Activated gamma-delta T cell treated with Interleukin-2 at 50 U/mL for 16 hours (primary cell): ENCODE results near the gene CELF5.
"Not testable (repeated sequence)": the region's sequence is repeated elsewhere in the genome, so short reads cannot be mapped to it uniquely, and the experiment has no call there.

Source experiments
- DNase-seq: peaks from one replicate; pipeline ENCODE4 v3.0.0-alpha.2; 2020

CELF5 gene

DNA sequence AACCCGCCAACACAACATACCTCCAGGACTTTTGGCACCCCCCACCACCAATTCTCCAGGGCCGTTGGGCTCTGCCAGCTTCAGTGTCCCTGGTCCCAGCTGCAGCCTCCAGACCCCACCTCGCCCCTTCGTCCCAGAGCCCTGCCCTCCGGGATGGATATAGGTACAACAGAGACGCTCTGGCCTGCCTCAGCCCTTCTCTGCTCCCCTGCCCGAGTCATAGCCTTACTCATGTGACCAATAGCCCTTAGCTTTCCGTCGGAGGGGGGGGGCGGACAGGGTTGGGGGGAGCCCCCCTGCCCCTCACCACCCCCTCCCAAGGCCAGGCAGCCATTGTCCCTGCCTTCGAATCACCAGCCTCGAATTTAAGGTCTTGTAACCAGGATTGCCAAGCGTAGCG, 71.1 kb downstream of the CELF5 start:
- DNase-seq: no peak

DNA sequence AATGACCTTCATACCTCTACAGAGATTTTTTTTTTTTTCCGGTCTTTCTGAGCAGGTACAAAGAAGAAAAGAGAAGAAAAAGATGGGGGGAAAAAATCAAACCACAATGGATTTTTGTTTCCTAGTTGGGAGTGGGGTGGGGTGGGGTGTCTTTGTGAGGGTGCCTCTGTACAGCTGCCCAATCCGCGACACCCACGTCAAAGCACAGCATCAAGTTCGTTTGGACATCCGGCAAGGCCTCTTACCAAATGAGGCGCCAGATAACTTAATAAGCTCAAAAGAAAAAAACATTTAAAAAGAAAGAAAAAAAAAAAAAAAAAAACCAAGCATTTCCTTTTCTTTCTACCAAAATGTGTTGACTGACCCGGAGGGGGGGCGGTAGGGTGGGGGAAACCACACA, 71.6 kb downstream of the CELF5 start:
- DNase-seq: no peak

DNA sequence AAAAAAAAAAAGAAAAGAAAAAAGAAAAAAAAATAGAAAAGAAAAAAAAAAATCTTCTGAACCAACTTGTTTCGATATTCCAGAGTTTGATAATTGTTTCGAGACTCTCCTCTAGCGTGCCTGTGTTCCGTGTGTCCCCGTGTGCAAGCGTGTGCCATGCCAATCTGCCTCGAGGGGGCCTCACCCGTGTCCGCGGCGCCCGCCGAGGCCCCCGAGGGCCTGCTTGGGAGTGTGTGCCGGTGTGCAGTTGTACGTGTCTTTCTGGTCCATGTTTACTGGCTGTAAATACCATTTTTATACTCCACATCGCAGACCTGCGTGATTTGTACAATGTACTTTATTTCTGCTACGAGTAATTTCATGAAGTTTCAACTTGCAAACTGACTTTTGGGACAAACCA, 72.0 kb downstream of the CELF5 start:
- no peak for DNase-seq

DNA sequence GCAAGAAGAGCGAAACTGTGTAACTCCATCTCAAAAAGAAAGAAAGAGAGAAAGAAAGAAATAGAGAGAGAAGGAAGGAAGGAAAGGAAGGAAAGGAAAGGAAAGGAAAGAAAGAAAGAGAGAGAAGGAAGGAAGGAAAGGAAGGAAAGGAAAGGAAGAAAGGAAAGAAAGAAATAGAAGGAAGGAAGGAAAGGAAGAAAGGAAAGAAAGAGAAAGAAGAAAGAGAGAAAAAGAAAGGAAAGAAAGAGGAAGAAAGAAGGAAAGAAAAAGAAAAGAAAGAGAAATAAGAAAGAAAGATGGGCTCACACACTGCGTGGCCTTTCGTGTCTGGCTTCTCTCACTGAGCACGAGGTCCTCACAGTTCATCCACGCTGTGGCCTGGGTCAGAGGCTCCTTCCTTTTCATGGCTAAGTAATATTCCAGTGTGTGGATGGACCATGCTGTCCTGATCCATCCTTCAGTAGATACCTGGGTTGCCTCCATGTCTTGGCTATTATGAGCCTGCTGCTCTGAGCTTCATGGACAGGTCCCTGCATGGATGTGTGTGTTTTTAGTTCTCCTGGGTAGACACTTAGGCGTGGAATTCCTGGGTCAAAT, 74.5 kb downstream of the CELF5 start:
- no peak for DNase-seq

DNA sequence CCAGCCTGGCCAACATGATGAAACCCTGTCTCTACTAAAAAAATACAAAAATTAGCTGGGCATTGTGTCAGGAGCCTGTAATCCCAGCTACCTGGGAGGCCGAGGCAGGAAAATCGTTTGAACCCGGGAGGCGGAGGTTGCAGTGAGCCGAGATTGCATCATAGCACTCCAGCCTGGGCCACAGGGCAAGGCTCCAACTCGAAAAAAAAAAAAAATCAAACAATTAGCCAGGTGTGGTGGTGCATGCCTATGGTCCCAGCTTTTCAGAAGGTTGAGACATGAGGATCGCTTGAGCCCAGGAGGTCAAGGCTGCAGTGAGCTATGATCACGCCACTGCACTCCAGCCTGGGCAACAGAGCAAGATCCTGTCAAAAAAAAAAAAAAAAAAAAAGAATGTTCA, 76.1 kb downstream of the CELF5 start:
- not testable (repeated sequence) for DNase-seq

DNA sequence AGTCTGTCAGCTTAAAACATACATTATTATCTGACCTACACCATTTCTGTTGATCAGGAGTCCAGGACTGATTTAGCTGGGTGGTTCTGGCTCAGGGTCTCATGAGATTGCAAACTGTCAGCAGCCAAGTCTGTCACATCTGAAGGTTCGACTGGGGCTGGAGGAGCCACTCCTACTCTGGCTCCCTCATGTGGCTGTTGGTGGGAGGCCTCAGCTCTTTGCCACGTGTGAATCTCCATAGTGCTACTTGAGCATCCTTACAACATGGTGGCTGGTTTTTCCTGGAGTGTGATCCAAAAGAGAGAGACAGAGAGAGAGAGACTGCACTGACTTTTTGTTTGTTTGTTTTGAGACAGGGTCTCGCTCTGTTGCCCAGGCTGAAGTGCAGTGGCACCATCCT, 78.3 kb downstream of the CELF5 start:
- DNase-seq: no peak

DNA sequence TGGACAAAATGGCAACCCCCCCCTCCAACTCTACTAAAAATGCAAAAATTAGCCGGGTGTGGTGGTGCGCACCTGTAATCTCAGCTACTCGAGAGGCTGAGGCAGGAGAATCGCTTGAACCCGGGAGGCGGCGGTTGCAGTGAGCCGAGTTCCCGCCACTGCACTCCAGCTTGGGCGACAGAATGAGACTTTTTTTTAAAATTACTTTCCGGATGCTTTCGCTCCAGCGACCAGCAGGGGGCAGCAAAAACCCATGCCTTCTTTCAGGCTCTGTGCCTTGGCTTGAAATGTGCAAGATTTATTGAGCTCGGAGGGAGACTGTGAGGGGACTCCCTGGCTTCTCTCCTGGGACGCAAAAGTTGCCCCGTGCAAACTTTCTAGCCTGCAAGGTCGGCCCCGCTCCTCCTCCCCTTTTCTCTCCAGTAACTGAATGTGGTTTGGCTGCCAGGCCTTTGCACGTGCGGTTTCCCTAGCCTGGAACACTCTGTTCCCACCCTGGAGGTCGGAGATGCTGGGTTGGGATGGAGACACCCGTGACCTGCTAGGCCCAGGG, 80.5 kb downstream of the CELF5 start:
- peak; percentile 77 for DNase-seq

DNA sequence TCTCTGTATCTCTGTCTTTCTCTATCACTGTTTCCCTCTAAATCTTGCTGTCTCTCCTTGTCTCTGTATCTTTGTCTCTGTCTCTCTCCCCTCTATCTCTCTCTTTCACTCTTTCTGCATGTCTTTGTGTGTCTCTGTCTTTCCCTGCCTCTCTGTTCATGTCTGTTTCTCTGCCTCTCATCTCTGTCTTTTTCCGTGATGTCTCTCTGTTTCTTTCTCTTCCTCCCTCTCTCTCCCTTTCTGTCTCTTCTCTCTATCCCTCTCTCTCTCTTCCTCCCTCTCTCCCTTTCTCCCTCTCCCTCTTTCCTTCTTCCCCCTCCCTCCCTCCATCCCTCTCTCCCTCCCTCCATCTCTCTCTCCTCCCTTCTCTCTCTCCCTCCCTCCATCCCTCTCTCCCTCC, 85.3 kb downstream of the CELF5 start:
- no peak for DNase-seq

DNA sequence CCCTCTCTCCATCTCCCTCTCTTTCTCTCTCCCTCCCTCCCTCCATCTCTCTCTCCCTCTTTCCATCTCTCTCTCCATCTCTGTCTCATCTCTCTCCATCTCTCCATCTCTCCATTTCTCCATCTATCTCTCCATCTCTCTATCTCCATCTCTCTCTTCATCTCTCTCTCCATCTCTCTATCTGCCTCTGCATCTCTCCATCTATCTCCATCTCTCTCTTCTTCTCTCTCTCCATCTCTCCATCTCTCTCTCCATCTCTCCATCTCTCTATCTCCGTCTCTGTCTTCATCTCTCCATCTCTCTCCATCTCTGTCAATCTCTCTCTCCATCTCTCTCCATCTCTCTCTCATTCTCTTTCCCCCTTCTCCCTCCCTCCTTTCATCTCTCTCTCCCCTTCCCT, 85.8 kb downstream of the CELF5 start:
- DNase-seq: no peak

DNA sequence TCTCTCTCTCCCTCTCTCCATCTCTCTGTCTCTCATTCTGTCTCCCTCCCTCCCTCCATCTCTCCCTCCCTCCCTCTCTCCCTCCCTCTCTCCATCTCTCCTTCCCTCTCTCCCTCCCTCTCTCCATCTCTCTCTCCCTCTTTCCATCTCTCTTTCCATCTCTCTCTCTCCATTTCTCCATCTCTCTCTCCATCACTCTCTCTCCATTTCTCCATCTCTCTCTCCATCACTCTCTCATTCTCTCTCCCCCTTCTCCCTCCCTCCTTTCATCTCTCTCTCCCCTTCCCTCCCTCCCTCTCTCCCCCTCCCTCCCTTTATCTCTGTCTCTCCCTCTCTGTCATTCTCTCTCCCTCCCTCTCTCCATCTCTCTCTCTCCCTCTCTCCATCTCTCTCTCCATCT, 86.2 kb downstream of the CELF5 start:
- no peak for DNase-seq

DNA sequence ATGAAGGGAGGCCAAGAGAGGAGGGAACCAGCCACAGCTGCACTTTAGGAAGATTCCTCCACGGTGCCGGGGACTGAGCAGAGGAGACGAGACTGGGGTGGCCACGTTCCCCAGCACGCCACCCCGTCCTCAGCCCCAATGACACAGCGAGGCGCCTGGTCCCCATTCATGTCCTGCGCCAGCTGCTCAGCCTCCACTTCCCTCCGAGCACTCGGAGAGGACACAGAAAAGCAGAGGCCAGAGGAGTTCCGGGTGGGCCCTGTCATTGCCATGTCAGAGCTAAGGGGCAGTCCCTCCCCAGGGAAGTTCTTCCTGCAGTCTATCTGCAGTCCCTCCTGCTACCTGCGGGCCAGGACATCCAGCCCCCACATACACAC, 88.7 kb downstream of the CELF5 start:
- DNase-seq: no peak

DNA sequence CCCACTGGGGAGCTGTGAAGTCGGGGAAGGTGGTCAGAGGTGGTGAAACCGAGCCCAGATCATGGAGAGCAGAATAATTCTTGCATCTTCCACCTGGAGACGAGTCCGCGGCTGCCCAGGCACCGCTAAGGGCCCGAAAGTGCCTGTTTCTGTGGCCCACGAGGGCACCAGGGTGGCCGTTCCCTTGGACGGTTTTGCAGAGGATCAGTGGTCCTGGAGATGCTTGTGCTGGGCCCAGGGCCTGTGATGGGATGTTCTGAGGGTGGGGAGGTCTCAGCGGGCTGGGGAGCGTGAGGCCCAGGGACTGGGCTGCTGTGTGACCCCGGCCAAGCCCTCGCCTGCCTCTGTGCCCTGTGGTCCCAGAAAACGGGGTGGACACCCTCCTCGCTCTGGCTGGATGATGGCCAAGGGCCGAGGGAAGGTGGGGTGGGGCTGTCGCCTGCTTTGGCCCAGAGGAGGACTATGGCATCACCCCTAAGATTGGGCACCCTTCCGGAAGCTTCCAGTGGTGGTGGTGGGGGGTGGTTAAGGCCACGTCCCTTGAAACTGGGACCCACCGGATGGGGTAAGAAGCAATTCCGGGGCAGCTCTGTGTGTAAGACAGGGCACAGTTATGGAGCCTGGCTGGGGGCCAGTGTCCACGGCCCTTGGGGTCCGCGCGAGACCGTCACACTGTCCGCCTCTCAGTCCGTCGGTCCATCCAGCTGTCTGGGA, 90.7 kb downstream of the CELF5 start:
- no peak for DNase-seq

DNA sequence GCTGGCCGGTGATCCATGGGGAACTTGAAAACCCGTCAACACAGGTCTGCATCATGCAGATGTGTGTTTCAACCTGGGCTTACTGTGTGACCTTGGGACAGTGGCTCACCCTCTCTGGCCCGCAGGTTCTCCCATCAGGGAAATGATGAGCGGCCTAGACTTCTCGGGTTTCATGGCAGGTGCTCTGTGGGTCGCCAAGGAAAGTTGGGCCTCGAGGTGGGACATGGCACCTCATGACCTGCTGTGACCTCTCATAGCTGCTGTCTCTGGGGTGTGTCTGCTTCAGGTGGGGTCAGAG, 91.2 kb downstream of the CELF5 start:
- DNase-seq: no peak

DNA sequence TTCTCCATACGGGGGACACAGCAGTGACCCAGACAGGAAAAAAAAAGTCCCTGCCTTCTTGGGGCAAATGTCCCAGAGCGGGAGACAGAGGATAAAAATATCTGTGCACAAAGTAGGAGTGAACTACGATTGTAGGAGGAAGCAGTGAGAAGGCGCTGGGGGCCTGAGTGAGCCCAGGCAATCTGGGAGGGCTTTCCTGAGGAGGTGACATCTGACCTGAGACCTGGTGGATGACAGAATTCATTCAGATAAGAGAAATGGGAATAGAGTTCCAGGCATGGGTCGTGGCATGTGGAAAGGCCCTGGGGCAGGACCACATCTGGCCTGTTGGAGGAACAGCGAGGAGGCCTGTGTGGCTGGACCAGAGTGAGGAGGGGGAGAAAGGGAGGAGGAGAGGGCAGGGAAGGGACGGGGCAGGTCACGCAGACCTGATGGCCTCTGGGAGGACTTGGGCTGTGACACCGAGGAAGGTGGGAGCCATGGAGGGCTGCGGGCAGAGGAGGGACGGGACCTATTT, 91.7 kb downstream of the CELF5 start:
- DNase-seq: no peak

DNA sequence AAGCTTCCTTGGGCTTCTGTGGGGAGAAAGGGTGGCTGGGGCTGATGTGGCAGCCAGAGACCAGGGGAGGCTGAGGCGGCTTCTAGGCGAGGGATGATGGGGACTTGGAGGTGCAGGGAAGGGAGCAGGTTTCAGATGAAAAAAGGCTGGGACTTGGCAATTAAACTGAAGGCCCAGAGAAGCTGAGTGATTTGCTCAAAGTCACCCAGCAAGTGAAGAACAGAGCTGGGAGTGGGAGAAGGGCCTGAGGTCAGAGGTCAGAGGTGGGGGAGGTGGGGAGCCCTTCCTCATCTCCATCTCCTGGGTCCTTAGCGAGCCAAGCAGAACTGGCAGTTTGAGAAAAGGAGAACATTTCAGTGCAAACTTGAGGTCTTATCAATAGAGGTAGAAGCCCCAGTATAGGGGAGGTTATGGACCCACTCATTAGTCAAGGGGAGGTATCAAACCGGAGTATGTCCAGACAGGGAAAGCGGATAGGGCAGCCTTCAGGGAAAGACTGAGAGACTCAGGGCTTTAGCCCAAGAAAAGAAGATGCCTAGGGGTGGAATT, 92.3 kb downstream of the CELF5 start:
- no peak for DNase-seq

DNA sequence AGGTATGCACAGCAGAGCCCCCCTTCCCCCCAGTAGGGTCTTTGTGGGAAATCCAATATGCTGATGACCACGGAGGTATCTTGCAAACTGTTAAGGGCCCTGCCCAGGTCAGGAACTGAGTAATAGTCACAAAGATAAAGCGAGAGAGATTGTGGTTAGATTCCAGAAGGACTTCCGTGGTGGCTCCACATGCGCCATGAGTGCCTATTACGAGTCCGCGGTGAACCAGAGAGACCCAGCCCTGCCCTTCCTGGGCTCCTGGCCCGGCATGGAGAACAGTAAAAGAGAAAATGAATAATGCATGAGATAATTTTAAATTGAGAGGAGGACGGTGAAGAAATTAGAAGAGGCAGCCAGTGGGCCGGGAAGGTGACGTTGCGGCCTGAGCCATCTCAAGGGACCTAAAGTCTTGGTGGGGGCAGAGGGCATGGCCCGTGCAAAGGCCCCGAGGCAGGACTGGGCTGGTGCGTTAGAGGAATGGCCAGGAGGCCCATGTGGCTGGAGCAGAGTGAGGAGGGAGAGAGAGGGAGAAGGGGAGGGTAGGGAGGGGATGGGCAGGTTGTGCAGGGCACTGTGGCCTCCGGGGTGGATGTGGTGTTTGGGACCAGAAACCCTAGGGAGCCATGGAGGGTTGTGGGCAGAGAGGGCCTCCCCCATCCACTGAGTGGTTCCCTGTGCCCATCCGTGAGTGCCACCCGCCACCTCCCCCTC, 95.3 kb downstream of the CELF5 start:
- no peak for DNase-seq

DNA sequence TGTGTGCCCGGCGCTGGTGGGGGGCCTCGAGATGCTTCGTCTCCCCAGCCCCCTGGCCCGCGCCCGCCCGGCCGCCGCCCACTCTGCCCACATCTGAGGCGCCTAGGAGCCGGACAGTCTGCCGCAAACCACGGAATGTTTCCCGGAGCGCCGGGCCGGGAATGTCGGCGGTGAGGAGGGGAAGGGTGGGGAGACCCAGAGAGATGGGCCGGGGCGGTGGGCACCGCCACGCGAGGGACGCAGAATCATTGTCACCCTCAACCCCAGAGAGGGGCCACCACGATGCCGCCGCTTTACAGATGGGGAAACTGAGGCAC, 95.9 kb downstream of the CELF5 start:
- no peak for DNase-seq

DNA sequence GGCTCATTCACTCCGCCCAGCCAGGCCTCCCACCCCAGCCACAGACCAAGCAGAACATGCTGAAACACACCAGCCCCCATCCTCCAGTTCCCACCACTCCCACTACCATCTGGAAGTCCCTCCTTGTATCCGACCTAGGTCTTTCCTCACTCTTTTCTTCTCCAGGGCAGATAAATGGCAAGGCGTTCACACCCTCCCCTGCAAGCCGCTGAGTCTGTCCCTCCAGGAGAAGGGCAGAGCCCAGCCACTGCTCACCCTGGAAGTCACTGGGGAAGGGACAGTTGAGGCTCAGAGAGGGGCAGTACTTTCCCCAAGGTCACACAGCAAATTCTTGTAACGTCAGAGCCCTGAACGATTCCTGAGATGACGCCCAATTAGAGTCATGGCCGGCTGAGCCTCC, 96.4 kb downstream of the CELF5 start:
- DNase-seq: no peak

DNA sequence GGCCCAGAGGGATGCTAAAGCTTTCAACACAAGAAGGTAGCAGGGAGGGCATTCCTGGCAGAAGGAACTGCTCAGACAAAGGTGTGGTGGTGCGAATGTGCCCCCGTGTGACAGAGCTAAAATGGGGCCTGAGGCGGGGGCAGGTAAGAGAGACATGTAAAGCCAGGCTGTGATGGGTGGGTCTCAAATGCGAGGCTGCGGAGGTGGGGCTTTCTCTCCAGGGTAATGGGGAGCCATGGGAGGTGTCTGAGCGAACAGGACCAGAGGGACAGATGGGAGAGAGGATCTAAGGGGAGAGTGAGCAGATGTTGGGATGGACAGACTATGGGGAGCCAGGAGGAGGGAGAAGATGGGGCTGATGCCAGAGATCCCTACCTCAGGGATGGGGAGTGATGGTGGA, 97.2 kb downstream of the CELF5 start:
- no peak for DNase-seq

DNA sequence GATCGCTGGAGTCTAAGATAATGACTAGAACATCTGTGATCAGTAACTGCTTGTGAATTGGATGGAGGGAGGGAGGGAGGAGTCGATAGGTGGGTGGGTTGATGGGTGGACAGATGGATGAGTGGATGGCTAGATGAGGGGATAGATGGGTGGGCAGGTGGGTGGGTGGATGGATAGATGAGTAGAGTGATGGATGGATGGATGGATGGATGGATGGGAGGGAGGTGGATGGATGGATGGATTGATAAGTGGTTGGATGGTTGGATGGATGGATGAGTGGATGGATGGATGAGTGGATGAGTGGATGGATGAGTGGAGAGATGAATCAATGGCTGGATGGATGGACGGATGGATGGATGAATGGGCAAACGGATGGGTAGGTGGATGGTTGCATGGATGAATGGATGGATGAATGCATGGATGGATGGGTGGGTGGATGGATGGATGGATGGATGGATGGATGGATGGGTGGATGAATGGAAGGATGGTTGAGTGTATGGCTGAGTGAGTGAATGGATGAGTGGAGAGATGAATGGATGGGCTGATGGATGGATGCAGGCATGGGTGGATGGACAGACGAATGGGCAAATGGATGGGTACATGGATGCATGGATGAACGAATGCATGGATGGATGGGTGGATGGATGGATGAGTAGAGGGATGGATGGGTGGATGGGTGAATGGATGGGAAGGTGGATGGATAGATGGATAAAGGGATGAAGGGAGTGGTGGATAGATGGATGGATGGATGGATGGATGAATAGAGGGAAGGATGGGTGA, 97.9 kb downstream of the CELF5 start:
- DNase-seq: no peak

DNA sequence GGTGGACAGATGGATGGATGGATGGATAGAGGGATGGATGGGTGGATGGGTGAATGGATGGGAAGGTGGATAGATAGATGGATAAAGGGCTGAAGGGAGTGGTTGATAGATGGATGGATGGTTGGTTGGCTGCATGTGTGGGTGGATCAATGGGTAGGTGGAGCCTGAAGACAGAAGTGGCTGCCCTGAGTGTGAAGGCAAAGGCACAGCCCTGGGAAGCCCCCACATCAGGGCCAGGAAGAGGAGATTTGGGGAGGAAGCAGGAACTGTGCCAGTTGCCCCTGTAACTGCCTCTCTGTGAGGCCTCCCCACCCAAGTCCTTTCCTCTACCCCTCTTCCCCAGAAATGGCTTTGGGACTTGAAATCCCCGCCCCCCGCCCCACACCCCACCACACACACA, 98.6 kb downstream of the CELF5 start:
- no peak for DNase-seq

DNA sequence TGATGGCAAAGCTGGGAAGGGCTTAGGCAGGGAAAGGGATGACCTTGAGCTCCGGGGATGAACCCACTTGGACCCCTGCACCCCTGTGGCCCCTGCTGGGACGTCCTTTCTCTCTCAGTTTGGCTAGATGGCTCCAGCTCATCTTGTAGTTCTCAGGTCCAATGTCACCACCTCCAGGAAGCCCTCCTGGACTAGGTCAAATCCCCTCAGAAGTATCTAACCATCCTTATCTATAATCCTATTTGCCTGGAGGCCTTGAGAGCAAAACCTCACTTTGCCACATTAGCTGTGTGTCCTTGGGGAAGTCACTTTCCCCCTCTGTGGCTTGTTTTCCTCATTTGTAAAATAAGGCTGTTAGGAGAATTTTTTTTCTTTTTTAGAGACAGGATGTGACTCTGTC, 99.2 kb downstream of the CELF5 start:
- DNase-seq: no peak

DNA sequence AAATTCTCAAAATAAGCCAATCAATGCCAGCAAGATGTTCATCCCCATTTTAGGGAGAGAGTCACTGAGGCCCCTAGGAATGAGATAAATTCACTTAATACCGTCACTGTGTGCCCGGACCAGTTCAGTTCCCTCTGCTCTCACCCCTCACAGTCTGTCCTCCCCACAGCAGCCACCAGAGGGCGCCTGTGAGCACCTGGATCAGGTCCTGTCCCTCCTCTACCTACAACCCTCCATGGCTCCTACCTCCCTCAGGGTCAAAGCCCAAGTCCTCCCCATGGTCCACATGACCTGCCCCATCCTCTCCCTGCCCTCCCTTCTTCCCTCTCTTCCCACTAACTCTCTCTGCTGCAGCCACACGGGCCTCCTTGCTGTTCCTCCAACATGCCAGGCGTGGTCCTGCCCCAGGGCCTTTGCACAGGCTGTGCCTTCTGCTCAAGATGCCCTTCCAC, 100.0 kb downstream of the CELF5 start:
- peak; percentile 71 for DNase-seq
